ENCODE measurements around the gene SYNE2. TPM values are rescaled to one million over a fixed set of nuclear protein-coding genes. Genes with fewer than 3 reads are reported as not detected.

SYNE2 gene
- total and polyA plus RNA-seq, 2 of the 8 experiments (the other 6 are each of a cell fraction or from before 2014, with no cell fraction given), result 32.6 to 46.1 TPM

DNA sequence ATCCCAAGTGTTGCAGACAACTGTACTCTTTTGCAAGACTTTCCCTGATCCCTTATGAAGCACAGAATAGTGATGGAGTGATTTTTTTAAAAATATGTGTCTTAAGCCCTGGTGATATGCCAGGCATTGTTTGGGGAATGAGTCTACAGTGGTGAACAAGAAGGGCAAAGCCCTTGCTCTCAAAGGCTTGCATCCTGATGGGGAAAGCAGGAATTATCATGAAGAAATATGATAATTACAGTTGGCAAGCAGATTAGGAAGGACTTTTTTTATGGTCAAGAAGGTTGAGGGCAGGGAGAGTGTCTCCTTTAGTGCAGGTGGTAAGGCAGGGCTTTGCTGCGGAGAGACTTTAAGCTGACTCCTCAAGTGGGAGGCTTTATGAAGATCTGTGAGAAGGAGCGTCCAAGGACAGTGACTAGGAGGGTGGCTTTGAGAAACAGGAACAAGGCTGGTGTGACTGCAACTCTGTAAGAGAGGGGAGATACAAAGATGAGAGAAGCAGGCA, 100.2 kb downstream of the SYNE2 start:
- Histone ChIP-seq H4K20me1 (replicated peaks in 1 of 2; ENCODE audit: control insufficient read depth in 1 of 2, insufficient read depth in 2 of 2, low read length in 2 of 2) (peaks cover 0 to 1% of the 10 kb centered on the region in 2 experiments), H3K79me1 (ENCODE audit: low read depth, low read length) (no peaks in the 10 kb centered on the region), H3K23ac (ENCODE audit: insufficient read length) (no peak overlapping the region), H2BK15ac (ENCODE audit: low read length) (no peak overlapping the region), H3K27ac (ENCODE audit: low read depth, low read length) (no peak overlapping the region), H3K14ac (ENCODE audit: insufficient read length) (no peak overlapping the region), H2AFZ (ENCODE audit: low read length) (no peak overlapping the region), H3K18ac (ENCODE audit: extremely low read depth, low read length) (no peak overlapping the region), H3K4me1 (replicated peaks in 1 of 4; ENCODE audit: control insufficient read depth in 3 of 4, insufficient read depth in 4 of 4, low read length in 3 of 4) (peaks cover 0 to 12% (median 0%) of the 10 kb centered on the region in 4 experiments; a peak in 4 of 7 replicates), H4K8ac (ENCODE audit: extremely low read depth, insufficient read depth, low read length) (no peak overlapping the region), H3K27me3 (replicated peaks in 1 of 4; ENCODE audit: control insufficient read depth in 3 of 4, extremely low read depth in 1 of 4, insufficient read depth in 3 of 4, low read length in 3 of 4) (no peaks in the 10 kb centered on the region), H4K5ac (ENCODE audit: insufficient read length, low read depth, low read length) (no peak overlapping the region), H3K4me3 (ENCODE audit: extremely low read depth in 1 of 4, insufficient read depth in 2 of 4, low read depth in 3 of 4, low read length in 4 of 4) (no peak overlapping the region), H2BK12ac (ENCODE audit: low read depth, low read length) (no peak overlapping the region), H2AK5ac (ENCODE audit: low read depth, low read length) (no peak overlapping the region), H3K9ac (replicated peaks in 1 of 4; ENCODE audit: extremely low read depth in 1 of 4, low read depth in 3 of 4, low read length in 3 of 4) (no peak overlapping the region), H3K79me2 (ENCODE audit: control insufficient read depth in 1 of 2, insufficient read depth in 2 of 2, low read length in 2 of 2) (no peaks in the 10 kb centered on the region), H2BK20ac (ENCODE audit: low read length) (no peak overlapping the region), H3K4ac (replicated peaks; ENCODE audit: insufficient read length, low read depth, low read length) (no peak overlapping the region), H3K4me2 (ENCODE audit: insufficient read depth in 1 of 2, low read depth in 2 of 2, low read length in 2 of 2) (no peak overlapping the region), H3K56ac (replicated peaks; ENCODE audit: insufficient read length, low read depth, low read length) (no peak overlapping the region), H2BK5ac (ENCODE audit: low read depth, low read length) (no peak overlapping the region), H2BK120ac (replicated peaks; ENCODE audit: low read depth, low read length) (no peak overlapping the region), H3K9me3 (ENCODE audit: insufficient read depth in 2 of 2, low read depth in 1 of 2, low read length in 1 of 2) (no peaks in the 10 kb centered on the region), H4K91ac (replicated peaks; ENCODE audit: insufficient read length, low read length) (no peak overlapping the region), H3K36me3 (ENCODE audit: control insufficient read depth in 2 of 4, insufficient read depth in 4 of 4, low read length in 3 of 4) (peaks cover 0 to 19% (median 4%) of the 10 kb centered on the region in 4 experiments; a peak in 3 of 8 replicates), H3K23me2 (ENCODE audit: low read depth, low read length) (no peaks in the 10 kb centered on the region; the same call in 1 of the 2 replicates)
- TF ChIP-seq, protein P1, sequence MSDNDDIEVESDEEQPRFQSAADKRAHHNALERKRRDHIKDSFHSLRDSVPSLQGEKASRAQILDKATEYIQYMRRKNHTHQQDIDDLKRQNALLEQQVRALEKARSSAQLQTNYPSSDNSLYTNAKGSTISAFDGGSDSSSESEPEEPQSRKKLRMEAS (IDR thresholded peaks at IDR 0.05), result no peak
- TF ChIP-seq GTF2F1 (IDR thresholded peaks at IDR 0.05; ENCODE audit: borderline replicate concordance, low read depth, low read length) (no peak), TCF12 (IDR thresholded peaks at IDR 0.05; ENCODE audit: low read depth, low read length) (no peak), NANOG (IDR thresholded peaks at IDR 0.05; ENCODE audit: insufficient read depth, low read depth, low read length, poor library complexity, severe bottlenecking) (no peak), PHF8 (conservative IDR thresholded peaks at IDR 0.05; ENCODE audit: low read depth, low read length) (no peak), JUN (IDR thresholded peaks at IDR 0.05; ENCODE audit: low read depth, low read length) (no peak), ZNF274 (IDR thresholded peaks at IDR 0.05; ENCODE audit: borderline replicate concordance, extremely low read depth, low read length) (no peak), TAF7 (optimal IDR thresholded peaks at IDR 0.05; ENCODE audit: borderline replicate concordance, low read depth, low read length) (no peak)
- TF ChIP-seq, protein P2, sequence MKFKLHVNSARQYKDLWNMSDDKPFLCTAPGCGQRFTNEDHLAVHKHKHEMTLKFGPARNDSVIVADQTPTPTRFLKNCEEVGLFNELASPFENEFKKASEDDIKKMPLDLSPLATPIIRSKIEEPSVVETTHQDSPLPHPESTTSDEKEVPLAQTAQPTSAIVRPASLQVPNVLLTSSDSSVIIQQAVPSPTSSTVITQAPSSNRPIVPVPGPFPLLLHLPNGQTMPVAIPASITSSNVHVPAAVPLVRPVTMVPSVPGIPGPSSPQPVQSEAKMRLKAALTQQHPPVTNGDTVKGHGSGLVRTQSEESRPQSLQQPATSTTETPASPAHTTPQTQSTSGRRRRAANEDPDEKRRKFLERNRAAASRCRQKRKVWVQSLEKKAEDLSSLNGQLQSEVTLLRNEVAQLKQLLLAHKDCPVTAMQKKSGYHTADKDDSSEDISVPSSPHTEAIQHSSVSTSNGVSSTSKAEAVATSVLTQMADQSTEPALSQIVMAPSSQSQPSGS (IDR thresholded peaks at IDR 0.05; ENCODE audit: low read length), result no peak
- 78% methylated on average over 2 of the region's 2 CpGs; no CpG with 5 or more reads in 1 of the 2 experiments for WGBS, 2 experiments (ENCODE audit: extremely low coverage in 1 of 2, insufficient coverage in 1 of 2, insufficient read length in 1 of 2, insufficient replicate concordance in 2 of 2, low coverage in 1 of 2, low lambda C conversion rate in 2 of 2, missing lambda C conversion rate in 1 of 2)
- DNase-seq (ENCODE audit: low read depth in 1 of 2, low spot score in 2 of 2), result no peak
- ChIA-PET POLR2A (ENCODE audit: partially characterized antibody) (interaction anchor here (0.6 kb wide), 1 partner anchor 128 kb away, joined by 3 read pairs; no protein-coding TSS in a partner anchor), CTCF (ENCODE audit: partially characterized antibody) (no interaction called here)
- no peak for FAIRE-seq

Measured in H1 (cell line).